ENCODE data around the gene IFNL3. TPM values are rescaled to one million over a fixed set of nuclear protein-coding genes. Genes with fewer than 3 reads are reported as not detected.

Gene IFNL3
- polyA plus RNA-seq, 1 donor (not counting 4 experiments of a cell fraction or from before 2014, with no cell fraction given), result not detected

DNA sequence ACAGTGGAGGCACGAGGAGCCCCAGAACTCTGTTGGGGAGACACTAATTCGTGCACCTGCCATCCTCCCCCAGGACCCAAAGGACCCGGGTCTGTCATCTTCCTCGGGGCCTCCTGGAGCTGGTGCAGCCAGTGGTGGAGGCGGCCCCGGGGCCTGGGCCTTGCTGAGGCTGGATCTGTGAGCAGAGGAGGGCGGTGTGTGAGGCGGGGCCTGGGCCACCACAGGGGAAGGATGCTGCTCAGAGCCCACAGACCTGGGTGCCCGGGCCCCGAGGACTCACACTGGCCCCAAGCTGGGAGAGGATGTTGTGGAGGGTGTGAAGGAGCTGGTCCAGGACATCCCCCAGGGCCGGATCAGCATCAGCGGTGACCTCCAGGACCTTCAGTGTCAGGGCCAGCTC is 8.3 kb downstream of the IFNL3 start:
- Histone ChIP-seq H3K9me1 (ENCODE audit: control insufficient read depth, extremely low read depth, insufficient read depth, low read length) (no peaks in the 10 kb centered on the region), H3K27ac (ENCODE audit: control insufficient read depth, insufficient read depth, low read length) (no peak overlapping the region), H3K4me3 (ENCODE audit: control insufficient read depth in 2 of 3, extremely low read depth in 1 of 3, insufficient read depth in 2 of 3, low read depth in 1 of 3, low read length in 3 of 3) (no peak overlapping the region), H3K27me3 (ENCODE audit: control insufficient read depth, extremely low read depth, insufficient read depth, low read length) (peaks cover 5% of the 10 kb centered on the region), H3K79me2 (ENCODE audit: control insufficient read depth, insufficient read depth, low read length) (no peaks in the 10 kb centered on the region), H4K20me1 (ENCODE audit: control insufficient read depth, extremely low read depth, insufficient read depth, low read length) (no peaks in the 10 kb centered on the region), H3K9ac (ENCODE audit: control insufficient read depth, extremely low read depth, insufficient read depth, low read length) (no peak overlapping the region), H3K9me3 (ENCODE audit: control insufficient read depth, low read depth, low read length) (no peaks in the 10 kb centered on the region), H3K4me2 (ENCODE audit: control insufficient read depth, extremely low read depth, insufficient read depth, low read depth, low read length) (no peak overlapping the region), H3K4me1 (ENCODE audit: control insufficient read depth, extremely low read depth, insufficient read depth, low read length) (no peaks in the 10 kb centered on the region), H2AFZ (ENCODE audit: control insufficient read depth, low read length) (no peak overlapping the region), H3K36me3 (ENCODE audit: control insufficient read depth in 2 of 2, extremely low read depth in 1 of 2, insufficient read depth in 2 of 2, low read length in 2 of 2) (no peaks in the 10 kb centered on the region)
- no peak for FAIRE-seq
- TF ChIP-seq EZH2 (IDR thresholded peaks at IDR 0.05; ENCODE audit: low read length), result no peak
- TF ChIP-seq, protein P1, sequence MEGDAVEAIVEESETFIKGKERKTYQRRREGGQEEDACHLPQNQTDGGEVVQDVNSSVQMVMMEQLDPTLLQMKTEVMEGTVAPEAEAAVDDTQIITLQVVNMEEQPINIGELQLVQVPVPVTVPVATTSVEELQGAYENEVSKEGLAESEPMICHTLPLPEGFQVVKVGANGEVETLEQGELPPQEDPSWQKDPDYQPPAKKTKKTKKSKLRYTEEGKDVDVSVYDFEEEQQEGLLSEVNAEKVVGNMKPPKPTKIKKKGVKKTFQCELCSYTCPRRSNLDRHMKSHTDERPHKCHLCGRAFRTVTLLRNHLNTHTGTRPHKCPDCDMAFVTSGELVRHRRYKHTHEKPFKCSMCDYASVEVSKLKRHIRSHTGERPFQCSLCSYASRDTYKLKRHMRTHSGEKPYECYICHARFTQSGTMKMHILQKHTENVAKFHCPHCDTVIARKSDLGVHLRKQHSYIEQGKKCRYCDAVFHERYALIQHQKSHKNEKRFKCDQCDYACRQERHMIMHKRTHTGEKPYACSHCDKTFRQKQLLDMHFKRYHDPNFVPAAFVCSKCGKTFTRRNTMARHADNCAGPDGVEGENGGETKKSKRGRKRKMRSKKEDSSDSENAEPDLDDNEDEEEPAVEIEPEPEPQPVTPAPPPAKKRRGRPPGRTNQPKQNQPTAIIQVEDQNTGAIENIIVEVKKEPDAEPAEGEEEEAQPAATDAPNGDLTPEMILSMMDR (optimal IDR thresholded peaks at IDR 0.05 in 1 of 3, IDR thresholded peaks at IDR 0.05 in 1 of 3, conservative IDR thresholded peaks at IDR 0.05 in 1 of 3; ENCODE audit: extremely low read depth in 1 of 3, insufficient read depth in 2 of 3, low read length in 3 of 3), result no peak
- DNase-seq (ENCODE audit: low read depth, low spot score), result no peak
- dilution Hi-C loops (cut with MboI; ENCODE audit: extremely low pct_ligation_motif_present, low sequenced_read_pairs), result no loop called here

GRCh38 chr19:39232708-39233107 is 12.1 kb downstream of the IFNL3 start:
- Histone ChIP-seq H3K4me1 (ENCODE audit: control insufficient read depth, extremely low read depth, insufficient read depth, low read length) (no peaks in the 10 kb centered on the region), H3K4me2 (ENCODE audit: control insufficient read depth, extremely low read depth, insufficient read depth, low read depth, low read length) (no peak overlapping the region), H4K20me1 (ENCODE audit: control insufficient read depth, extremely low read depth, insufficient read depth, low read length) (no peaks in the 10 kb centered on the region), H3K27me3 (ENCODE audit: control insufficient read depth, extremely low read depth, insufficient read depth, low read length) (peaks cover 5% of the 10 kb centered on the region), H3K9me1 (ENCODE audit: control insufficient read depth, extremely low read depth, insufficient read depth, low read length) (no peaks in the 10 kb centered on the region), H3K36me3 (ENCODE audit: control insufficient read depth in 2 of 2, extremely low read depth in 1 of 2, insufficient read depth in 2 of 2, low read length in 2 of 2) (no peaks in the 10 kb centered on the region), H3K4me3 (ENCODE audit: control insufficient read depth in 2 of 3, extremely low read depth in 1 of 3, insufficient read depth in 2 of 3, low read depth in 1 of 3, low read length in 3 of 3) (no peak overlapping the region), H3K9me3 (ENCODE audit: control insufficient read depth, low read depth, low read length) (no peaks in the 10 kb centered on the region), H3K9ac (ENCODE audit: control insufficient read depth, extremely low read depth, insufficient read depth, low read length) (no peak overlapping the region), H3K79me2 (ENCODE audit: control insufficient read depth, insufficient read depth, low read length) (no peaks in the 10 kb centered on the region), H2AFZ (ENCODE audit: control insufficient read depth, low read length) (no peak overlapping the region), H3K27ac (ENCODE audit: control insufficient read depth, insufficient read depth, low read length) (no peak overlapping the region)
- dilution Hi-C loops (cut with MboI; ENCODE audit: extremely low pct_ligation_motif_present, low sequenced_read_pairs), result no loop called here
- DNase-seq (ENCODE audit: low read depth, low spot score) (no peak), FAIRE-seq (no peak)
- no peak for TF ChIP-seq EZH2 (IDR thresholded peaks at IDR 0.05; ENCODE audit: low read length)

- H3K9ac ChIP-seq (ENCODE audit: control insufficient read depth, extremely low read depth, insufficient read depth, low read length), result no peak overlapping the region
- no peaks in the 10 kb centered on the region for H3K9me3 ChIP-seq (ENCODE audit: control insufficient read depth, low read depth, low read length)
- no peak overlapping the region for H3K4me3 ChIP-seq (ENCODE audit: control insufficient read depth in 2 of 3, extremely low read depth in 1 of 3, insufficient read depth in 2 of 3, low read depth in 1 of 3, low read length in 3 of 3)
- FAIRE-seq (no peak), DNase-seq (ENCODE audit: low read depth, low spot score) (no peak)
- H3K4me2 ChIP-seq (ENCODE audit: control insufficient read depth, extremely low read depth, insufficient read depth, low read depth, low read length), result no peak overlapping the region
- H3K27ac ChIP-seq (ENCODE audit: control insufficient read depth, insufficient read depth, low read length), result no peak overlapping the region
- no peak overlapping the region for H2AFZ ChIP-seq (ENCODE audit: control insufficient read depth, low read length)
- no peak for TF ChIP-seq EZH2 (IDR thresholded peaks at IDR 0.05; ENCODE audit: low read length)
- TF ChIP-seq, protein P1 (optimal IDR thresholded peaks at IDR 0.05 in 1 of 3, IDR thresholded peaks at IDR 0.05 in 1 of 3, conservative IDR thresholded peaks at IDR 0.05 in 1 of 3; ENCODE audit: extremely low read depth in 1 of 3, insufficient read depth in 2 of 3, low read length in 3 of 3), result no peak
- no peaks in the 10 kb centered on the region for H3K36me3 ChIP-seq (ENCODE audit: control insufficient read depth in 2 of 2, extremely low read depth in 1 of 2, insufficient read depth in 2 of 2, low read length in 2 of 2)
- no peaks in the 10 kb centered on the region for H3K4me1 ChIP-seq (ENCODE audit: control insufficient read depth, extremely low read depth, insufficient read depth, low read length)
- no peaks in the 10 kb centered on the region for H3K79me2 ChIP-seq (ENCODE audit: control insufficient read depth, insufficient read depth, low read length)
- dilution Hi-C loops (cut with MboI; ENCODE audit: extremely low pct_ligation_motif_present, low sequenced_read_pairs), result no loop called here
- no peaks in the 10 kb centered on the region for H3K27me3 ChIP-seq (ENCODE audit: control insufficient read depth, extremely low read depth, insufficient read depth, low read length)
- H3K9me1 ChIP-seq (ENCODE audit: control insufficient read depth, extremely low read depth, insufficient read depth, low read length), result no peaks in the 10 kb centered on the region
- H4K20me1 ChIP-seq (ENCODE audit: control insufficient read depth, extremely low read depth, insufficient read depth, low read length), result no peaks in the 10 kb centered on the region
Observed at GRCh38 chr19:39230096-39230764, 14.6 kb downstream of the IFNL3 start.

Measured in keratinocyte (primary cell).